CD4-positive, alpha-beta T cell treated with Interleukin-12 subunit alpha and Interleukin-12 subunit beta, for 1 hour (primary cell): Measurements from ENCODE around the gene HEXIM1.

Source experiments
- DNase-seq: peaks from one replicate; pipeline ENCODE4 v3.0.0-alpha.2; 2020

The HEXIM1 gene

GRCh38 chr17:45147581-45148182 is 593 bp upstream of the HEXIM1 start:
- peak; percentile 88 for DNase-seq

GRCh38 chr17:45149037-45149668 is 878 bp downstream of the HEXIM1 start:
- DNase-seq, result peak; percentile 78

- peak; percentile 45 for DNase-seq
Measured at GRCh38 chr17:45149669-45150664, 1.7 kb downstream of the HEXIM1 start.

- DNase-seq, result peak; percentile 15
Measured at GRCh38 chr17:45150911-45151809, 2.9 kb downstream of the HEXIM1 start.

GRCh38 chr17:45155029-45155428 is 6.8 kb downstream of the HEXIM1 start:
- peak; percentile 16 for DNase-seq

GRCh38 chr17:45155483-45155882 is 7.2 kb downstream of the HEXIM1 start:
- DNase-seq, result no peak

GRCh38 chr17:45156242-45156641 is 8.0 kb downstream of the HEXIM1 start:
- no peak for DNase-seq

- peak; percentile 70 for DNase-seq
Measured at GRCh38 chr17:45160447-45161287, 12.4 kb downstream of the HEXIM1 start.

GRCh38 chr17:45161288-45162024 is 13.2 kb downstream of the HEXIM1 start, which contains the start of gene HEXIM2:
HEXIM2 (plus strand) TSS chr17:45161875; CDS start chr17:45162794, 919 bp downstream.
- peak; percentile 100 for DNase-seq

GRCh38 chr17:45162025-45162687 is 13.9 kb downstream of the HEXIM1 start:
- DNase-seq, result no peak

GRCh38 chr17:45164734-45165269 is 16.5 kb downstream of the HEXIM1 start:
- DNase-seq, result no peak

GRCh38 chr17:45168991-45169752 is 20.9 kb downstream of the HEXIM1 start:
- DNase-seq, result no peak

- DNase-seq, result peak; percentile 19
Measured at GRCh38 chr17:45170280-45170930, 22.1 kb downstream of the HEXIM1 start.

- no peak for DNase-seq
Measured at GRCh38 chr17:45170931-45171337, 22.7 kb downstream of the HEXIM1 start.

GRCh38 chr17:45171338-45172231 is 23.3 kb downstream of the HEXIM1 start:
- DNase-seq, result no peak

- DNase-seq, result no peak
Measured at GRCh38 chr17:45172232-45172540, 23.9 kb downstream of the HEXIM1 start.

- DNase-seq, result peak; percentile 58
Measured at GRCh38 chr17:45172541-45173286, 24.4 kb downstream of the HEXIM1 start.
